ENCODE data around the gene MLXIP. TPM values are rescaled to one million over a fixed set of nuclear protein-coding genes. Genes with fewer than 3 reads are reported as not detected.
A peak's percentile ranks its signal among the peaks of the same experiment; 100 is the strongest.

MLXIP gene
- total RNA-seq, 1 experiment from 2014 or later, result 16.7 TPM

DNA sequence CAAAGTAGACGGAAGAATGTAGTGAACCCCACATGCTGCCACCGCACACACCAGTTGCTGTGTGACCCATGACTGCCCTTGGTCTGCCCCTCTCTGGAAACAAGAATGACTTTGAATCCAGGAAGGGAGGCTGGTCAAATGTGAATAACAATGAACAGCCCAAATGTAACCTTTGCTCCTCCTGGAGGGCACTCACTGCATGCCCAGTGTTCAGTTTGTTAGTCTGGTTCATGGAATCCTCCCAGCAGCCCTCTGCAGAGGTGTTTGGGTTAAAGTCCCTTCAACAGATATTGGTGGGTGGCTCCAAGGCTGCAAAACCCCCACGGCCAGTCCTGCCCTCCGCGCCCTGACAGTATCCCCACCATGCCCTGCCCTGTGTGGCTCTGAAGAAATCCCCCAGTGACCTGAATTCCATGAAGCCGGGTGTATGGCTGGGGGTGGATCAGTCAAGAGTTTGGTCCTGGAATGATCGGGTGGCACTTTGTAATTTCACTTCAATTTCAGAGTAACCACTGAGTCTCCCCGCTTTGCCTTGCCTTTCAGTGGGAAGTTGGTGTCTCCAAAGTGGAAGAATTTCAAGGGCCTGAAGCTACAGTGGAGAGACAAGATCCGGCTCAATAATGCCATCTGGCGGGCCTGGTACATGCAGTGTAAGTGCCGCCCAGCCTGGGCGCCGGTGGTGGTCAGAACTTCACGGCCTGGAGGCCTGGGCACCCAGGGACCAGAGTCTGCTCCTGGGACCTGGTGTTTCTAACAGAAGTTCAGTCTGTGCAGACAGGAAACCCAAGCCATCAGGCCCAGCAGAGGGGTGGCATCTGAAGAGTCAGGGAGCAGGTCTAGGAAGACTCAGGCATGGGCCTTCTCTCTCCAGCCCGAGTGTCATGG lies 48.4 kb downstream of the MLXIP start:
- intact Hi-C loops (cut with micrococcal nuclease), result loop anchor here (1.0 kb wide), 1 partner anchor 73 kb away; no protein-coding TSS in a partner anchor
- Histone ChIP-seq H3K4me1 (ENCODE audit: insufficient read depth, low read length) (peaks cover 23% of the 10 kb centered on the region), H3K9me3 (ENCODE audit: low read length) (no peaks in the 10 kb centered on the region), H3K4me2 (ENCODE audit: low read length) (no peak overlapping the region), H3K79me2 (ENCODE audit: low read length) (peaks cover 36% of the 10 kb centered on the region), H4K20me1 (ENCODE audit: low read length) (peaks cover 1% of the 10 kb centered on the region; the same call in 1 of the 2 replicates), H3F3A (ENCODE audit: low read length, unreplicated experiment) (peaks cover 6% of the 10 kb centered on the region), H3K9me2 (replicated peaks; ENCODE audit: low read length) (no peaks in the 10 kb centered on the region), H3K4me3 (ENCODE audit: low read length) (no peak overlapping the region), H3K27ac (ENCODE audit: low read length) (no peak overlapping the region), H3K9ac (ENCODE audit: low read length) (no peak overlapping the region), H3K27me3 (ENCODE audit: low read length) (no peaks in the 10 kb centered on the region), H2AFZ (ENCODE audit: low read length) (no peak overlapping the region), H3K36me3 (ENCODE audit: low read depth, low read length) (peaks cover 19% of the 10 kb centered on the region; the same call in 1 of the 2 replicates)
- CTCF ChIA-PET, result no interaction called here
- no TSS peak for BruUV-seq (replicated peaks)
- TF ChIP-seq EZH2phosphoT487 (IDR thresholded peaks at IDR 0.05; ENCODE audit: borderline replicate concordance, low read length) (no peak), EZH2 (IDR thresholded peaks at IDR 0.05; ENCODE audit: low read length, unreplicated experiment) (no peak)
- TF ChIP-seq, protein P1, sequence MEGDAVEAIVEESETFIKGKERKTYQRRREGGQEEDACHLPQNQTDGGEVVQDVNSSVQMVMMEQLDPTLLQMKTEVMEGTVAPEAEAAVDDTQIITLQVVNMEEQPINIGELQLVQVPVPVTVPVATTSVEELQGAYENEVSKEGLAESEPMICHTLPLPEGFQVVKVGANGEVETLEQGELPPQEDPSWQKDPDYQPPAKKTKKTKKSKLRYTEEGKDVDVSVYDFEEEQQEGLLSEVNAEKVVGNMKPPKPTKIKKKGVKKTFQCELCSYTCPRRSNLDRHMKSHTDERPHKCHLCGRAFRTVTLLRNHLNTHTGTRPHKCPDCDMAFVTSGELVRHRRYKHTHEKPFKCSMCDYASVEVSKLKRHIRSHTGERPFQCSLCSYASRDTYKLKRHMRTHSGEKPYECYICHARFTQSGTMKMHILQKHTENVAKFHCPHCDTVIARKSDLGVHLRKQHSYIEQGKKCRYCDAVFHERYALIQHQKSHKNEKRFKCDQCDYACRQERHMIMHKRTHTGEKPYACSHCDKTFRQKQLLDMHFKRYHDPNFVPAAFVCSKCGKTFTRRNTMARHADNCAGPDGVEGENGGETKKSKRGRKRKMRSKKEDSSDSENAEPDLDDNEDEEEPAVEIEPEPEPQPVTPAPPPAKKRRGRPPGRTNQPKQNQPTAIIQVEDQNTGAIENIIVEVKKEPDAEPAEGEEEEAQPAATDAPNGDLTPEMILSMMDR (conservative IDR thresholded peaks at IDR 0.05; ENCODE audit: low read depth, low read length), result peak; percentile 62
- DNase-seq (peak; percentile 46), ATAC-seq (no peak)
- POLR2A ChIA-PET (ENCODE audit: unreplicated experiment), result no interaction called here

GRCh38 chr12:122127839-122128238 lies 49.3 kb downstream of the MLXIP start:
- H2AFZ ChIP-seq (ENCODE audit: low read length), result no peak overlapping the region
- intact Hi-C loops (cut with micrococcal nuclease), result loop anchor here (1.0 kb wide), 1 partner anchor 74 kb away; no protein-coding TSS in a partner anchor
- peaks cover 34% of the 10 kb centered on the region for H3K79me2 ChIP-seq (ENCODE audit: low read length)
- H3K36me3 ChIP-seq (ENCODE audit: low read depth, low read length), result peaks cover 27% of the 10 kb centered on the region
- DNase-seq, result no peak
- H3K9ac ChIP-seq (ENCODE audit: low read length), result no peak overlapping the region
- H4K20me1 ChIP-seq (ENCODE audit: low read length), result no peaks in the 10 kb centered on the region; the same call in 1 of the 2 replicates
- ChIA-PET CTCF (no interaction called here), POLR2A (ENCODE audit: unreplicated experiment) (no interaction called here)
- no peaks in the 10 kb centered on the region for H3K9me2 ChIP-seq (replicated peaks; ENCODE audit: low read length)
- H3K4me2 ChIP-seq (ENCODE audit: low read length), result no peak overlapping the region
- peaks cover 23% of the 10 kb centered on the region for H3K4me1 ChIP-seq (ENCODE audit: insufficient read depth, low read length)
- no peak for ATAC-seq
- TF ChIP-seq EZH2 (IDR thresholded peaks at IDR 0.05; ENCODE audit: low read length, unreplicated experiment), result no peak
- no peak for TF ChIP-seq EZH2phosphoT487 (IDR thresholded peaks at IDR 0.05; ENCODE audit: borderline replicate concordance, low read length)
- TF ChIP-seq, protein P1 (conservative IDR thresholded peaks at IDR 0.05; ENCODE audit: low read depth, low read length), result no peak
- H3F3A ChIP-seq (ENCODE audit: low read length, unreplicated experiment), result peaks cover 6% of the 10 kb centered on the region
- H3K27me3 ChIP-seq (ENCODE audit: low read length), result no peaks in the 10 kb centered on the region
- no peak overlapping the region for H3K27ac ChIP-seq (ENCODE audit: low read length)
- H3K4me3 ChIP-seq (ENCODE audit: low read length), result no peak overlapping the region
- no peaks in the 10 kb centered on the region for H3K9me3 ChIP-seq (ENCODE audit: low read length)
- BruUV-seq (replicated peaks), result no TSS peak

DNA sequence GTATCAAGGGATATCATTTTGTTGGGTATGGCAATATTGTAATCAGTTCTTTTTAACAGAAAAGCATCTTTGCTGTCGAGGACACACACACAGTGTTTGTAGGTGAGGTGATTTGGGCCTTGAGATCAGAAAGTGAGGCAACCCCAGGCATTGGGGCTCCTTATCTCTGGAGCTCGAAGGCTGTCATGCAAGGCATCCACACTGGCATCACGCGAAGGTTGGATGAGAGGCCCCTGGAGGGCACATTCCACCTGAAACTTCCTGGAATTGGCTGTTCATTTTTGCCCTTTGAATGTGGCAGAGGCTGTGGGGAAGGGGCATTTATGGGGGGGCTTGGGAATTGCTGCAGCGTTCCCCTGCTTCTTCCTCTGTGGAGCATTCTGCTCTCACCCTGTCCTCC lies 49.9 kb downstream of the MLXIP start:
- ChIA-PET CTCF (no interaction called here), POLR2A (ENCODE audit: unreplicated experiment) (no interaction called here)
- no TSS peak for BruUV-seq (replicated peaks)

More for the DNA sequence above, 49.9 kb downstream of the MLXIP start:
- no peaks in the 10 kb centered on the region for H3K9me2 ChIP-seq (replicated peaks; ENCODE audit: low read length)
- no peak overlapping the region for H3K4me2 ChIP-seq (ENCODE audit: low read length)
- H2AFZ ChIP-seq (ENCODE audit: low read length), result no peak overlapping the region
- DNase-seq (no peak), ATAC-seq (no peak)
- H3K27me3 ChIP-seq (ENCODE audit: low read length), result no peaks in the 10 kb centered on the region
- no peaks in the 10 kb centered on the region for H3K9me3 ChIP-seq (ENCODE audit: low read length)
- H4K20me1 ChIP-seq (ENCODE audit: low read length), result no peaks in the 10 kb centered on the region; the same call in 1 of the 2 replicates
- H3K4me3 ChIP-seq (ENCODE audit: low read length), result no peak overlapping the region
- peaks cover 32% of the 10 kb centered on the region for H3K36me3 ChIP-seq (ENCODE audit: low read depth, low read length)
- H3K4me1 ChIP-seq (ENCODE audit: insufficient read depth, low read length), result peaks cover 17% of the 10 kb centered on the region
- no peak for TF ChIP-seq EZH2 (IDR thresholded peaks at IDR 0.05; ENCODE audit: low read length, unreplicated experiment)
- TF ChIP-seq, protein P1 (conservative IDR thresholded peaks at IDR 0.05; ENCODE audit: low read depth, low read length), result no peak
- no peak for TF ChIP-seq EZH2phosphoT487 (IDR thresholded peaks at IDR 0.05; ENCODE audit: borderline replicate concordance, low read length)
- no peak overlapping the region for H3K9ac ChIP-seq (ENCODE audit: low read length)
- intact Hi-C loops (cut with micrococcal nuclease), result no loop called here
- H3K79me2 ChIP-seq (ENCODE audit: low read length), result peaks cover 31% of the 10 kb centered on the region
- peaks cover 6% of the 10 kb centered on the region for H3F3A ChIP-seq (ENCODE audit: low read length, unreplicated experiment)
- no peak overlapping the region for H3K27ac ChIP-seq (ENCODE audit: low read length)

Data from PC-3 (cell line).